ENCODE results near the gene IKZF3. TPM values are rescaled to one million over a fixed set of nuclear protein-coding genes. Genes with fewer than 3 reads are reported as not detected.

The IKZF3 gene
- total and polyA plus RNA-seq, 8 donors = 0.12 to 1.2 (median 0.61) TPM

GRCh38 chr17:39791111-39791992, 72.8 kb downstream of the IKZF3 start:
- Histone ChIP-seq H3K9me3 (no peaks in the 10 kb centered on the region), H3K27me3 (no peaks in the 10 kb centered on the region), H3K36me3 (no peaks in the 10 kb centered on the region), H3K27ac (no peak overlapping the region), H3K4me3 (no peak overlapping the region), H3K4me1 (no peaks in the 10 kb centered on the region)
- 62 to 66% methylated on average over 6 of the region's 6 CpGs for WGBS, 2 donors
- intact Hi-C loops (cut with DNase I) = no loop called here
- ATAC-seq (no peak), DNase-seq (no peak), FAIRE-seq (no peak)
- TF ChIP-seq, protein P1, sequence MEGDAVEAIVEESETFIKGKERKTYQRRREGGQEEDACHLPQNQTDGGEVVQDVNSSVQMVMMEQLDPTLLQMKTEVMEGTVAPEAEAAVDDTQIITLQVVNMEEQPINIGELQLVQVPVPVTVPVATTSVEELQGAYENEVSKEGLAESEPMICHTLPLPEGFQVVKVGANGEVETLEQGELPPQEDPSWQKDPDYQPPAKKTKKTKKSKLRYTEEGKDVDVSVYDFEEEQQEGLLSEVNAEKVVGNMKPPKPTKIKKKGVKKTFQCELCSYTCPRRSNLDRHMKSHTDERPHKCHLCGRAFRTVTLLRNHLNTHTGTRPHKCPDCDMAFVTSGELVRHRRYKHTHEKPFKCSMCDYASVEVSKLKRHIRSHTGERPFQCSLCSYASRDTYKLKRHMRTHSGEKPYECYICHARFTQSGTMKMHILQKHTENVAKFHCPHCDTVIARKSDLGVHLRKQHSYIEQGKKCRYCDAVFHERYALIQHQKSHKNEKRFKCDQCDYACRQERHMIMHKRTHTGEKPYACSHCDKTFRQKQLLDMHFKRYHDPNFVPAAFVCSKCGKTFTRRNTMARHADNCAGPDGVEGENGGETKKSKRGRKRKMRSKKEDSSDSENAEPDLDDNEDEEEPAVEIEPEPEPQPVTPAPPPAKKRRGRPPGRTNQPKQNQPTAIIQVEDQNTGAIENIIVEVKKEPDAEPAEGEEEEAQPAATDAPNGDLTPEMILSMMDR (IDR thresholded peaks at IDR 0.05) = no peak

GRCh38 chr17:39787743-39788484, 76.2 kb downstream of the IKZF3 start:
- no peak for ATAC-seq
- intact Hi-C loops (cut with DNase I) = no loop called here
- 79 to 80% methylated on average over 8 of the region's 8 CpGs for WGBS, 2 donors
- no peaks in the 10 kb centered on the region for H3K36me3 ChIP-seq
- peaks cover 0 to under 1% (median 0%) of the 10 kb centered on the region in 3 donors for H3K4me1 ChIP-seq
- no peaks in the 10 kb centered on the region for H3K9me3 ChIP-seq
- FAIRE-seq = no peak
- no peak overlapping the region for H3K4me3 ChIP-seq
- no peak for DNase-seq
- no peaks in the 10 kb centered on the region for H3K27me3 ChIP-seq
- TF ChIP-seq, protein P1 (IDR thresholded peaks at IDR 0.05) = no peak
- H3K27ac ChIP-seq = no peak overlapping the region

DNA sequence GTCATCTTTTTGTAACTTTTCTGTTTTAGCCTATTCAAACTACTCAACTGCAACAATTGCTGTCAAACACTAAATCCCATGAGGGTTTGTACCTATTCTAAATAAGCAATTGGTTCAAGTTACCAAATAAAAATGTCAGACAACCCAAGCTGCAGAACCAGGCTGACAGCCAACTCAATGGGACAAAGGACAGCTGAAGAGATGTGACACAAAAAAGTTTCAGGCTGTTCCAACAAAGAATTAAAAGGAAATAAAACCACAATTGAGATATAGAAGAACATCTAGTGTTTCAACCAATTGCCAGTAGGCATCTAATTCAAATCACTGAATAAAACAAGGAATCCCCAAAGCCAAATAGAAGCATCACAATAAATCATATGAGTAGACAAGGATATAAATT, 77.1 kb downstream of the IKZF3 start:
- Histone ChIP-seq H3K36me3 (no peaks in the 10 kb centered on the region), H3K27ac (no peak overlapping the region), H3K4me3 (no peak overlapping the region), H3K4me1 (peaks cover 0 to 7% (median 6%) of the 10 kb centered on the region in 3 donors), H3K27me3 (no peaks in the 10 kb centered on the region), H3K9me3 (no peaks in the 10 kb centered on the region)
- ATAC-seq (no peak), DNase-seq (no peak), FAIRE-seq (no peak)
- intact Hi-C loops (cut with DNase I) = no loop called here
- TF ChIP-seq, protein P1 (IDR thresholded peaks at IDR 0.05) = no peak

GRCh38 chr17:39782980-39783379, 81.1 kb downstream of the IKZF3 start:
- Histone ChIP-seq H3K4me3 (no peak overlapping the region), H3K36me3 (no peaks in the 10 kb centered on the region), H3K9me3 (no peaks in the 10 kb centered on the region), H3K27ac (no peak overlapping the region), H3K4me1 (peaks cover 5 to 15% (median 10%) of the 10 kb centered on the region in 3 donors), H3K27me3 (no peaks in the 10 kb centered on the region)
- ATAC-seq = no peak
- TF ChIP-seq, protein P1 (IDR thresholded peaks at IDR 0.05) = no peak
- 98 to 100% methylated on average over 1 of the region's 1 CpG for WGBS, 2 donors
- no peak for DNase-seq
- no peak for FAIRE-seq
- intact Hi-C loops (cut with DNase I) = no loop called here
